Subcutaneous adipose tissue (tissue), 4 donors: ENCODE measurements around the gene PLEKHD1. TPM values are rescaled to one million over a fixed set of nuclear protein-coding genes. Genes with fewer than 3 reads are reported as not detected.

Experiments
- total RNA-seq, 4 donors: library from RNA; depleted of rRNA; stranded (reverse); fragments of >200 nt; gene quantifications; one replicate each; pipeline ENCODE4 v1.1.0, GENCODE V29; 2016
- TF ChIP-seq, protein P1 (sequence below): fragments of 450-650 bp; IDR thresholded peaks from one replicate; pipeline ENCODE4 v1.5.1; 2016; ENCODE audit warnings: low read depth, mild to moderate bottlenecking, control low read depth, antibody characterized with exemption, moderate library complexity

The PLEKHD1 gene
- total RNA-seq, 4 donors from 2014 or later = 0.22 to 0.38 TPM; not detected in 2

DNA sequence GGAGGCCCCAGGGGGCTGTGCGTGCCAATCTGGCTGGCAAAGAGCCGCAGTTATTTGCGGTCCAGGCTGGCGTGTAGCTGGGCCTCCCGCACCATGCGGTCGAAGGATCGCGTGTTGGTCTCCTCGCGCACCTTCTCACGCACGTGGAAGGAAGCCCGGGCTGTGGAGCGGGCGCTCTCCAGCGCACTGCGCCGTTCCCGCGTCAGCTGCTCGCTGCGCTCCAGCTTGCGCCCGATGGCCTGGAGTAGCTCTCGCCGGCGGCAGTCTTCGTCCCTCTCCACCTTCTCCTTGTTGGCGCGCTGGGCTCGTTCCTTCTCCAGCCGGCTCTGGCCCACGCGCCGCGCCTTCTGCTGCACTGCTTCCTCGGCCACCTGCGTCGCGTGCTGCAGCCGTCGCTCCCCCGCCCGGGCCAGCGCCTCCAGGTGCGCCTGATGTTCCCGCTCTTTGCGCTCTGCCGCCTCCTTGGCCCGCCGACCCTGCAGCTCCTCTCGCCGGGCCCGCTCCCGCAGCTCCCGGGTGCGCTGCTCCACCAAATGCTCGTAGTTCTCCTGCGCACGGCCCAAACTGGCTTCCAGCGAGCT, 87.0 kb downstream of the PLEKHD1 start:
- TF ChIP-seq, protein P1, sequence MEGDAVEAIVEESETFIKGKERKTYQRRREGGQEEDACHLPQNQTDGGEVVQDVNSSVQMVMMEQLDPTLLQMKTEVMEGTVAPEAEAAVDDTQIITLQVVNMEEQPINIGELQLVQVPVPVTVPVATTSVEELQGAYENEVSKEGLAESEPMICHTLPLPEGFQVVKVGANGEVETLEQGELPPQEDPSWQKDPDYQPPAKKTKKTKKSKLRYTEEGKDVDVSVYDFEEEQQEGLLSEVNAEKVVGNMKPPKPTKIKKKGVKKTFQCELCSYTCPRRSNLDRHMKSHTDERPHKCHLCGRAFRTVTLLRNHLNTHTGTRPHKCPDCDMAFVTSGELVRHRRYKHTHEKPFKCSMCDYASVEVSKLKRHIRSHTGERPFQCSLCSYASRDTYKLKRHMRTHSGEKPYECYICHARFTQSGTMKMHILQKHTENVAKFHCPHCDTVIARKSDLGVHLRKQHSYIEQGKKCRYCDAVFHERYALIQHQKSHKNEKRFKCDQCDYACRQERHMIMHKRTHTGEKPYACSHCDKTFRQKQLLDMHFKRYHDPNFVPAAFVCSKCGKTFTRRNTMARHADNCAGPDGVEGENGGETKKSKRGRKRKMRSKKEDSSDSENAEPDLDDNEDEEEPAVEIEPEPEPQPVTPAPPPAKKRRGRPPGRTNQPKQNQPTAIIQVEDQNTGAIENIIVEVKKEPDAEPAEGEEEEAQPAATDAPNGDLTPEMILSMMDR = no peak

DNA sequence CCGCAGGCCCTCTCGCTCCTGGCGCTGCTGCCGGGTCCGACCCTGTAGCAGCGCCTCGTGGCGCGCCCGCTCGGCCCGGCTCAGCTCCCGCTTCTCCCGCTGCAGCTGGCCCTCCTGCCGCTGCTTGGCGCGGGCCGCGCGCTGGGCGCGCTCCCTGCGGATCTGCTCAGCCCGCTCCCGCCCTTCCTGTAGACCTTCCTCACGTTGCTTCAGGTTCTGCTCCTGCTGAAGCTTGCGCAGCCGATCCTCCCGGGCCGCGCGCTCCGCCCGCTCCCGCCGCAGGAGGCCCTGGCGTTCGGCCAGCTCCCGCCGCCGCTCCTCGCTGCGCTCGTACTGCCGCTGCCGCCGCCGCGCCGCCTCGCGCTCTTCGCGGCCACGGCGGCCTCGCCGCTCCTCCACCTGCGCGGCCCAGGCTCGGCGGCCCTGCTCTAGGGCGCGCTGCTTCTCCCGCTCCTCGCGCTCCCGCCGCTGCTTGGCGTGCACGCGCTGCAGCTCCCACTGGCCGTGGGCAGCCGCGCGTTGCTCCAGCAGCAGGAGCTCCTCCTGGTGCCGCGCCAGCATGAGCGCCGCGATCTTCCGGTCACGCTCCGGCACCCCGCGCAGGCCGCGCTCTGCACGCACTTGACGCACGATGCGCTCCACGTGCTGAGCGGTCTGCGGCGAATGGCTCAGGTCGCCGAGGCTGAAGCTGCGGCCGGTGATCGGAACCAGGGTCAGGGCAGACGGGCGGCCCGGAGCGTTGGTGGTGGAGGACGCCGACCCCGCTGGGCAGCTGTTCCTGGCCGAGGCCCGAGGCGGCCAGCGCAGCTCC, 87.7 kb downstream of the PLEKHD1 start:
- TF ChIP-seq, protein P1 = no peak

DNA sequence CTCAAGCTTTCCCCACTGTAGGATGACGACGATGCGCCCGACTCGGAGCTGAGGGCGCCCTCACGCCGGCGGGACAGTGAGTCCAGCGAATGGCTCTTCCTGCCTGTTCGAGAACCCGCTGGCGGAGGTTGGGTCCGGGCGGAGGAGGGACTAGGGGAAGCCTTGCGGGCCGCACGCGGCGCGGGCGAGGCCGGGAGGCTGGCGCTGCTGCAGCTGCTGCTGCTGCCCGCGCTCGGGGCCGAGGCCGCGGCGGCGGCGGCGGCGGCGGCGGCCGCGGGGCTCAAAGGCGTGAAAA, 88.3 kb downstream of the PLEKHD1 start:
- TF ChIP-seq, protein P1 = no peak

- TF ChIP-seq, protein P1 = no peak
Measured at GRCh38 chr14:69573205-69573830, 88.8 kb downstream of the PLEKHD1 start.

DNA sequence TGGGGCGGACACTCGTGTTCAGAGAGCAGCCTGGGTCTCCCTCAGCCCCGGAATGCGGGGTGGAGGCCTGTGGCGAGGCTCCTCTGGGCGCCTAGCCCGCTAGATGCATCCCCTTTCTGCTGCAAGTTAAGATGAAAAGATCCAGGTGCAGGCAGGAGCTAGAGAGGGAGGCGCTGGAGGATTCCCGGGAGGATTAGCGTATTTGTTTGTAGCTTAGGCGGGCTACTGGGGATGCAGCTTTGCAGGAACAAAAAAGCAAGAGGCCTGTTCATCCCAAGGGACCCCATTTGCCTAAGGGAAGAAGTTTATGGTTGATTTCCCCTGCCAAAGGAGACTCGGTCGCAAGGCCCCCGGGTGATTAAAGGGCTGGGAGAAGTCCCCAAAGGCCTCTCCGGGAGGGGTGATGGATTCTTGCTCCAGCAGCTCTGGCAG, 89.3 kb downstream of the PLEKHD1 start:
- TF ChIP-seq, protein P1 = no peak

GRCh38 chr14:69574263-69574953, 89.9 kb downstream of the PLEKHD1 start, which contains the start of gene CCDC177:
Gene CCDC177 (minus strand): TSS chr14:69574871. CDS start chr14:69573622, 1,249 bp downstream.
- TF ChIP-seq, protein P1 = no peak

DNA sequence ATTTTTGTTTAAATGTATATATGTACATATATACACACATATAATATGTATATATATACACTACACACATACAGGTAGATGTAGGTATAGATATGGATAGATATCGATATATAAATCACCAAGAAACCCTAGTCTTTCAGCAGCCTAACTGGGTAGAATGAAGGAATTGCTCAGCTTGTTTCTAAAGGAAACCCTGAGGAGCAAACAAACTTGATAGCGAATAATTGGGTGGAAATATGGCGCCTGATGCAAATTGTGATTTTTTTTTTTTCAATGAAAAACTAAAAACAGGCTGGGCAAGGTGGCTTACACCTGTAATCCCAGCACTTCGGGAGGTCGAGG, 90.4 kb downstream of the PLEKHD1 start:
- TF ChIP-seq, protein P1 = no peak
